ENCODE measurements around the gene SULT1E1.

GRCh38 chr4:69831270-69831627 is 28.7 kb downstream of the SULT1E1 start:
- TF ChIP-seq CTCF (conservative IDR thresholded peaks at IDR 0.05 in 1 of 2, IDR thresholded peaks at IDR 0.05 in 1 of 2; ENCODE audit: low read depth in 1 of 2, low read length in 2 of 2) (no peak), EZH2 (IDR thresholded peaks at IDR 0.05; ENCODE audit: low read length, missing control alignments) (no peak)
